Measurements from ENCODE around the gene CDK8. TPM values are rescaled to one million over a fixed set of nuclear protein-coding genes. Genes with fewer than 3 reads are reported as not detected.

CDK8 gene
- total RNA-seq, 1 experiment from 2014 or later: 17.2 TPM

DNA sequence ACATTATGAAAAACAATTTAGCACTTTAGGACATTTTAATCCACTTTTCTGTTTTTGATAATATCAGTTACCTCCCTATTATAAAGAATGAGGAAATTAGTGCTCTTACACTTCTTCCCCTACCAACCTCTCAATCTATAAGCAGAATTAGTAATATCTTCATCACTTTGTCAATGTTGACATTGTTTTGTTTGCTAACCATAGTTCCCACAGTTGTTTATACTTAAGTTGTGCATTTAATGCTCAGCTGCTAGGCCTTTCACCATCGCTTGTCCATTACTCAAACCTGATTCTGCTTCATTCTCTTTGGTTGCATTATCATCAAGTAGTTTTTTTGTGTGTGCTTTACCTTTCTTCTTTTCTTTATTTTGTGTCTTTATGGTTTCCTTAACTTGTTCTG lies 132.1 kb downstream of the CDK8 start:
- Histone ChIP-seq H3K4me3 (no peak overlapping the region), H3K27me3 (no peaks in the 10 kb centered on the region), H3K9me3 (no peaks in the 10 kb centered on the region), H3K36me3 (no peaks in the 10 kb centered on the region; the same call in 1 of the 2 replicates)
- DNase-seq: no peak

DNA sequence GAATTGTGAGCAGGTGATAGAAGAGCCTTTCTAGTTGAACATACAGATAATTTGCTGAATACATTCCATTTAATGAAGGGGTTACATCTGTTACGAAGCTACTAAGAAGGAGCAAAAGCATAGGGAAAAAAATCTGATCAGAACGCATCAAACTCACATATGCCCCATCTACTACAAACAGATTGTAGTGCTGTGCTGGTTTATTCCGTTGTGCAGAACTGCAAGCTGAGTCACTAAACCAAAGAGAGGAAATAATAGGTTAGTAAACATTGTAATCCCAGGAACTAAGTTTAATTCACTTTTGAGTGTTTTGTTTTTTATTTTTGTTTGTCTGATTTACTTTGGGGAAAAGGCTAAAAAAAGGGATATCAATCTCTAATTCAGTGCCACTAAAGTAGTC lies 136.3 kb downstream of the CDK8 start:
- DNase-seq: no peak

DNA sequence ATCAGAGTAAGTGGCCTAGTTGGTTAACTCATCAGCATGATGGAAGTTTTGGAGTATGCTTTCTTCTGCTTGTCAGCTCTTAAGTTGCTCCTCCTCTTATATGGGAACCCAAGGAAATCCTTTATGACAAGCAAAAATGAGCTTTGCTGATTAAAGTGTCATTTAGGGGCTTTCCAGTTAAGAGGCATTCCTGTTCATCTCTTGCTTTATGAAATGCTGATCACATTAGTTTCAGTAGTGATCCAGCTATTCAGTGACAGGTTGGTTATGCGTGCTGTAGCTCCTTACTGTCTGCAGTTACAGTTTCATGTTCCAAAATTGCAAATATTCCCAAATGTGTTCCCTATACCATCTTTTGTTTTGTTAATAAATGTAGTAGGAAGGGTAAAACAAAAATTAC lies 146.6 kb downstream of the CDK8 start:
- Histone ChIP-seq H3K36me3 (peaks cover 9% of the 10 kb centered on the region), H3K9me3 (no peaks in the 10 kb centered on the region), H3K27me3 (no peaks in the 10 kb centered on the region), H3K4me3 (no peak overlapping the region)
- DNase-seq: no peak

More for the DNA sequence above, 136.3 kb downstream of the CDK8 start:
- no peaks in the 10 kb centered on the region; the same call in 1 of the 2 replicates for H3K36me3 ChIP-seq
- H3K27me3 ChIP-seq: no peaks in the 10 kb centered on the region
- no peaks in the 10 kb centered on the region for H3K9me3 ChIP-seq
- H3K4me3 ChIP-seq: no peak overlapping the region

DNA sequence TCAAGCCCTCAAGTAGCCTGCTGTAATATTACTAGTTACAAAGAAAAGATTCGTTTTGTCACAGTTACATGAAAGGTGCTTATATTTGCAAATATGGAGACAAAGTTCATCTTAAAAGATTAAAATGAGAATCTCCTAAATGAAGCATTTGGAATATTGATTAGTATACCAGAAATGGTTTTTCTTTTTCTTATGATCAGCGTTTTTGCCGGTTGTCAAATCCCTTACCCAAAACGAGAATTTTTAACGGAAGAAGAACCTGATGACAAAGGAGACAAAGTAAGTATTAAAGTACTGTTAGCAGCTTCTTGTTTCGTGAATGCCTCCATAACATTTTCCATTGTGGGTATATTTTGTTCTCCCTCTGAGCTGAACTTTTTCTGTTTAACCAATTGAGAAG lies 147.1 kb downstream of the CDK8 start:
- peaks cover 9% of the 10 kb centered on the region for H3K36me3 ChIP-seq
- no peak overlapping the region for H3K4me3 ChIP-seq
- no peak for DNase-seq
- H3K9me3 ChIP-seq: no peaks in the 10 kb centered on the region
- no peaks in the 10 kb centered on the region for H3K27me3 ChIP-seq

DNA sequence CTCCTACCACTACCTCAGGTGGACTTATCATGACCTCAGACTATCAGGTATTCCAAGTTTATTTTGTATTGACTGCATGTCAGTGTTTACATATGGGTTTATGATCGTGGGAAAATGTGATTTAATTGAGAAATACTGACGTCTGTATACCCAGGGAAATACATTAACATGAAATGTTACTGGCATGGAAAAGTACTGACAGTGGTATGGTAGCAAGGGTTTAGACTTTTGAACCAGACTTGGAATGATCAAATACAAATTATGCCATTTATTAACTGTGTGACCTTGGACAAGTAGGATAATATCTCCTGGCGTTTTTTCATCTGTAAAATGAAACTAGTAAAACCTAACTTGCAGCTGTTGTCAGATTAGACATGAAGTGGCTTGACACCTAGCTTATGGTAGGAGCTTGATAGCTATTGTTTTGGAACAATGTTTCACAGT lies 147.7 kb downstream of the CDK8 start:
- DNase-seq: no peak
- Histone ChIP-seq H3K27me3 (no peaks in the 10 kb centered on the region), H3K4me3 (no peak overlapping the region), H3K36me3 (peaks cover 9% of the 10 kb centered on the region), H3K9me3 (no peaks in the 10 kb centered on the region)

DNA sequence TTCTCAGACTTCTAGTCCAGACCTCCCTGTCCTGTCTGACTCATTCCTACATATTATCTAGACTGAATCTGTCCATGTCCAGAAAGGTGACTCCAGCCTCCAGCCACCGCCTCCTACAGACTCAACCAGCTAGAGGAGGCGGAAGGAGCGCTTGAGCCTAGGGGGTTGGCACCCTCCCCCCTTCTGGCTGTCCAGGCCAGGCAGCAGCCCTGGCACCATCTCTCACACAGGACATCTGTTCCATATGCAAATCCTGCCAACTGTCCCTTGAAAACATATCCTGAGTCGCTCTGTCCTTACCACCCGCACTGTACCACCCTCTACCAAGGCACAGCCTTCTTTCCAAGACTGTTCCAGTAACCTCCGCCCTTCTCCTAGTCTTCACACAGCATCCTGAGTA lies 152.9 kb downstream of the CDK8 start:
- DNase-seq: no peak
- Histone ChIP-seq H3K9me3 (no peaks in the 10 kb centered on the region), H3K27me3 (no peaks in the 10 kb centered on the region), H3K4me3 (no peak overlapping the region), H3K36me3 (peaks cover 3% of the 10 kb centered on the region)

DNA sequence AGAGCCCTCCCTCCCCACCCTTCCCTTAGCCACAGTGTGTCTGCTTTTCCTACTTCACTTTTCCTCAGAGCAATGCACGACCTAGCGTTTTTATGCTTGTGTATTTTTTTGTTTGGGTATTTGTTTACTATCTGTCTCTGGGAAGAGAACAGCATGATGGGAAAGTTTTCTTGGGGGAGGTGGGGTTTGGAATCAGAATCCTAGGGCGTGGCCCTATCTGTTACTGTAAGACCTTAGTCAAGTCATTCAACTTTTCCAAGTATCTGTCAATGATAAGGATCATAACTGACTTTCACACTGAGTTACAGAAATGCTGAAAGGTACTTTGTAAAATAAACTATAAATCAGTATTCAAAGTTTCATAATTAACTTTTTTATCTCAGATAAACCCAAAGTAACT lies 157.3 kb downstream of the CDK8 start:
- Histone ChIP-seq H3K27me3 (no peaks in the 10 kb centered on the region), H3K9me3 (no peaks in the 10 kb centered on the region), H3K4me3 (no peak overlapping the region), H3K36me3 (no peaks in the 10 kb centered on the region)
- no peak for DNase-seq

DNA sequence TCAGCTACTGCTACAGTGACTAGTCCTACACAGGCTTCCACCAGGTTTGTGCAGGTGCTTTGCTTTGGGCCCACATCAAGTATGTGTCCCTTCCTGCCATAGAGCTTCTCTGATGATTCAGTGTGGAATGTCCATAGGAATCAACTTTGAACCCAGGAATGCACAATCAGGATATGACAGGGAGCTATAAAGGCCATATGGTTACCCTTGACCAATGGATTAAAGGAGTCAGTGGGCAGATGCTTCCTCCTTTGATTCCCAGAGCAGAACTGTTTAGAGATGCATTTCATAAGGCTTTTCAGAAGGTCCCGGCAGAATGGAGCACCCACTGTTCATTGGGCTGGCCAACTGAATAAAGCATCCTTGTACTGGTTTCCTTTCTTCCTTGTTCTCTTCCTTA lies 158.3 kb downstream of the CDK8 start:
- DNase-seq: no peak
- no peak overlapping the region for H3K4me3 ChIP-seq
- H3K9me3 ChIP-seq: no peaks in the 10 kb centered on the region
- no peaks in the 10 kb centered on the region for H3K36me3 ChIP-seq
- no peaks in the 10 kb centered on the region for H3K27me3 ChIP-seq

DNA sequence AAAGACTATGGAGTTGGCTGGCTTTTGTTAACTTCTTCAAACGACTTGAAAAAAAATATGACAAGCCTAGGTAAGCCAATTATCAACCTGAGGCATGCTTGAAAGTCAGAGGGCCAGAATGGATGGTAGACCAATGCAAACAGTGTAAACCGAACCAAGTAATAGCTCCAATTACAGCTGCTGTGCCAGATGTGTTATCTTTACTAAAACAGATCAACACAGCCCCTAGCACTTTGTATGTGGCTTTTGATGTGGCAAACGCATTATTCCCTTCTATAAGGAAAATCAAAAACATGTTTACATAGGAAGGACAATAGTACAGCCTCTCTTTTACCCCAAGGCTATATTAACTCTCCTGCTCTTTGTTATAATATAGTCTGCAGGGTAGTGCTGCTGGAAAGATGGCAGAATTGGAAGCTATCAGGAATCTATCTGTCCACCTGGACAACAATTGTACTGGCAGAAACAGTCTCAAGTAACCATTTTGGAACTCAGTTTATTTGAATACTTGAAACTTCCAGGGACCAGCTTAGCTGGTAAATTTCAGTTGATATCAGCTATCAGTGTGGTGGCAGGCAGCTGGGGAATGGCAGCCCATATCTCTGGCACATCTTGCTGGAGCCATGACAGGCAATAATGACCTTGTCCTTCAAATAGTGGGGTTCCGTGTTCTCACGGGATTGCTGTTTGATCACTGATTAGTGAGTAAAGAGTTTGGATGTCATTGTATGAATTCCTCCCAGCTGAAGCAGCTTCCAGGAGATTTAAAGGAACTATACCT lies 159.2 kb downstream of the CDK8 start:
- H3K36me3 ChIP-seq: no peaks in the 10 kb centered on the region
- no peak for DNase-seq
- H3K9me3 ChIP-seq: no peaks in the 10 kb centered on the region
- no peak overlapping the region for H3K4me3 ChIP-seq
- H3K27me3 ChIP-seq: no peaks in the 10 kb centered on the region

DNA sequence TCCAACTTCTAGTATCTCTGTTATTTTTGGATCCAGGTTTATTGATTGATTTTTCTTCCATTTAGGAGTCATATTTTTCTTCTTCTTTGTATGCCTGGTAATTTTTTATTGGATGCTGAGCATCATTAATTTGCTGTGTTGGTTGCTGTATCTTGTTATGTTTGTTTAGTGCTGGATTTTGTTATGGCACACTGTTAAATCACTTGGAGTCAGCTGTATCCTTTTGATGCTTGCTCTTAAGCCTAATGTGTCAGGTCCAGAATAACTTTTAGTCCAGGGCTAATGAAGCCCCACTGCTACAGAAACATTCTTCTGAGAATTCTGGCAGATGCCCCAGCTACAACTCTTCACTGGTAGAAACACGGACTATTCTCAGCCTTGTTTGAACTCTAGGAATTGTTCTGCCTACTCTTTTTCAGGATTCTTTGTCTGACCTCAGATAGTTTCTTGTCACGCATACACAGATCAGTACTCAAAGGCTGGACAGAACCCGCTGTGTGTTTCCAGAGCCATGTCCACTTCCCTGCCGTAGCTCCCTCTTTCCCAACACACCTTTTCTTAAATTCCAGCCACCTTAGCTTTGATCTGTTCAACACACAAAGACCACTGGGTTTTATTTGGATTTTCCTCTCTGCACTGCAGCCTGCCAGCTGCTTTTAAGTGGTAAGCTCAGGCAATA lies 166.5 kb downstream of the CDK8 start:
- H3K36me3 ChIP-seq: no peaks in the 10 kb centered on the region
- H3K4me3 ChIP-seq: no peak overlapping the region
- no peaks in the 10 kb centered on the region for H3K9me3 ChIP-seq
- no peaks in the 10 kb centered on the region for H3K27me3 ChIP-seq
- DNase-seq: no peak

DNA sequence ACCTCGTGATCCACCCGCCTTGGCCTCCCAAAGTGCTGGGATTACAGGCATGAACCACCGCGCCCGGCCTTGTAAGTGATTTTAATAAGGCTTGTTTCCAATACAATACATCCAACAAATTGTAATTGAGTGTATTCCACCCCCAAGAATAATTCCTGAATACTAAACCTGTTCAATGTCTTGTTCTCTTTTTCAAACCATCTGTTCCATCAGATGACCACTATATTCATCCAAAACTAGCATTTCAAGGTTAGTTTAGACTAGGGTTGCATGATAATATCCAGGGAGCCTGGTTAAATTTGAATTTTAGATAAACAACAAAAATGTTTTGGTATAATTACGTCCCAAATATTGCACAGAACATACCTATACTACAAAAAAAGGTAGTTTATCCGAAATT lies 168.1 kb downstream of the CDK8 start:
- Histone ChIP-seq H3K27me3 (no peaks in the 10 kb centered on the region), H3K9me3 (no peaks in the 10 kb centered on the region)

DNA sequence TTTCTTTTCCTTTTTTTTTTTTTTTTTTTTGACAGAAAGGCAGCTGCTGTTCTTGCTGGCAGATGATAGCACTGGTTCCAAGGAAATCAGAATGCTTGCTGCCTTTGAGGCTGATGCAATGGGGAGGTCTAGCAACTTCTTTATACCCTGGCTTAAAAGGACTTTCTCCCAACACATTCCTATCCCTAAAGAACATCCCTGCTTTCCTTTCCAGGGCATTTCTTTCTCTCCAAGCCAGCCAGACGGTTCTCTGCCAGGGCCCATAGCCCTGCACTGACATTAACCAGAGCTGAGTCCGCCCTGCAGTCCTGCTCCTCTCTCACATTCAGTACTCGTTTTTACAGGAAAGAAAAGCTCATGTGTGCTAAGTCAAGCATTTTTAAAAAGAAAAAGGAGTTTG lies 169.7 kb downstream of the CDK8 start:
- peak; percentile 3 for DNase-seq
- H3K4me3 ChIP-seq: no peak overlapping the region
- H3K9me3 ChIP-seq: no peaks in the 10 kb centered on the region
- no peaks in the 10 kb centered on the region for H3K27me3 ChIP-seq
- no peaks in the 10 kb centered on the region for H3K36me3 ChIP-seq

More for the DNA sequence above, 168.1 kb downstream of the CDK8 start:
- Histone ChIP-seq H3K36me3 (no peaks in the 10 kb centered on the region), H3K4me3 (no peak overlapping the region)
- DNase-seq: no peak

DNA sequence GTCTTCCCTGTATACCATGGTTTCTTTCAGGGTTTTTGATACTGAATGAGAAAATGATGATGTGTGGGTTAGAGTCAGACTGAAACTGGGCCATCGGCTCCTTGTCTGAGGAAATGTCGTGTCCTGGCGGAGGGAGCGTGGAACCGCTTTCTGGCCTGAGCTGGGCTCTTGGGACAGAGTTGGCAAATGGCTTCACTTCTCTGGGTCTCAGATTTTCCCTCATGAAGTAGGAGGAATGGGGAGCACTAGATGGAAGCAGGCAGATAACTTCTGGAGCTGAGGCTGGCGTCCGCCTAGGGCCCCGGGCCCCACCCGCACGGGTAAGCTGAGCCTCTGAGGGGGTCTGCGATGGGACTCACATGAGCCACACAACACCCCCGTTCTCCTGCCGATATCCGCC lies 170.3 kb downstream of the CDK8 start:
- H3K36me3 ChIP-seq: no peaks in the 10 kb centered on the region

DNA sequence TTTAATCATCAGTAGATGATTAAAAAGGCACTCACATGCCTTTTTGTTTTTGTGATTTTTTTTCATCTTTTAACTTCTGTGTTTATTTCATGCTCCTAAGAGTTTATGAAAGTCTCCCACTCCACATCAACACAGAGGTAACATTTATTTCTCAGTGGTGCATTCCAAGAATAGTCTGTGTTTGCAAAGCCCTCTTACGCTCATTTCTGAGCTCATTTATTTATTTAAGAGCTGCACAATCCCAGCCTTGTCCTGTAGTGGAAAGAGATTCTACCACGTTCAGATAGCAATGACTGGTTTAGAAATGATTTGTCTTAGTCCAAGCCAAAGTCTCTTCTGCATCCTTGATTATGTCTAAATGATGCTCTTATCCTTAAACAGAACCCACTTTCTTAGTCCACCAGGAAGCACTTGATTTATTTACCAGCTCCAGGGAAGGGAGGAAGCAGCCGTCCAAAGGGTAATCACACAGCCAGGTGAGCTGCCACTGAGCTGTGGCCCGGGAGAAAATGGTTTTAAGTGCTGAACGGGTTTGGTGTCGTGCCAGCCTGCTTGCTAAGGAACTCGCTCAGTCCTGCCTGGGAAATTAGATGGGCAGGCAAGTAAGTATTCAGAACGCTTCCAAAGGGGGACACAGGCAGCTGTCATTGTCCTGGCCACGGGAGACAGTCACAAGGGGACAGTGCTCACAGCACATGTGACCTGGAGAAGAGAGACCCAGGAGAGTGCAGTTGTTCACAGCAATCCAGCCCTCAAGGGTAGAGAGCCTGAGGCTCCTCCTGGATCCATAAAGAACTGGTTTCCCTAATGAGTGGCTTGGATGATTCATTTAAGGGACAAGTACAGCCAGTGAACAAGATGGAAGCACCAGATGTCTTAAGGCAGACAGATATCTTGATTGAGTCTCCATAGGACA lies 171.8 kb downstream of the CDK8 start:
- H3K4me3 ChIP-seq: no peak overlapping the region
- H3K9me3 ChIP-seq: no peaks in the 10 kb centered on the region
- H3K36me3 ChIP-seq: no peaks in the 10 kb centered on the region
- no peak for DNase-seq
- H3K27me3 ChIP-seq: no peaks in the 10 kb centered on the region

More for the DNA sequence above, 170.3 kb downstream of the CDK8 start:
- no peaks in the 10 kb centered on the region for H3K27me3 ChIP-seq
- no peak for DNase-seq
- no peaks in the 10 kb centered on the region for H3K9me3 ChIP-seq
- H3K4me3 ChIP-seq: no peak overlapping the region

DNA sequence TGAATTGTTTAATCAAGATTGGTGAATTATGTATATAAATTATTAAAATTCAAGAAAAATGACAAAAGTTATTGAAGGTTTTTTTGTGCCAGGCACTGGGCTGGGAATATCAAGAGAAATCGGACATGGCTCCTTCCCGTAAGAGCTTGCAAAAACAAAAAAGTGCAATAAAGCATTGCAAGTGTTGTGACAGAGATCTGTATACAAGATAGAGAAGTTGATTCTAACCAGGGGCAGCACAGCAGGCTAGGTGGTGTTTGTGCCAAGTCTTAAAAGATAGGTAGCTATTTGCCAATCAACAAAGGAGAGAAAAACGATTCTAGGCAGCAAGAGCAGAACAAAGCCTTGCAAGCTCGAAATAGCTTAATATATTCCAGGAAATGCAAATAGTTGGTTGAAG lies 179.8 kb downstream of the CDK8 start:
- Histone ChIP-seq H3K4me3 (no peak overlapping the region), H3K36me3 (no peaks in the 10 kb centered on the region), H3K27me3 (no peaks in the 10 kb centered on the region), H3K9me3 (peaks cover 15% of the 10 kb centered on the region)
- DNase-seq: no peak

DNA sequence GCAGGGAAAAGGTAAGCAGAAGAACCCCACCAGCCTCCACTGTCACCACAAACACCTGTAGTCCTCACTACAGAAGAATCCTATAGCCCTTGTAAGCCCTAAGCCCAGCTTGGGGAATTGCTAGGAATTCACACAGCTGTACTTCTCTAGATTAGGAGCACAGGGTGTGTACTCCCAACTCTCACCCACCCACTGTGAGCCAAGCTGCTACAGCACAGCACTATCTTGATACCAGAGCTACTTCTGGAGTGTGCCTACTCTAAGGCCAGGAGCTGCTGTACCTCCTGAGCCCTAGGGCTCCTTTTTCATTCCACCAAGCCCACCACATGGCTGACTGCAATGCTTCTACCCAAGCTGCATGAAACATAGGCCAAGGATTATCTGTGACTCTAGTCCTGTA lies 181.2 kb downstream of the CDK8 start:
- no peaks in the 10 kb centered on the region for H3K27me3 ChIP-seq
- no peaks in the 10 kb centered on the region for H3K36me3 ChIP-seq
- no peak for DNase-seq
- no peak overlapping the region for H3K4me3 ChIP-seq
- peaks cover 25% of the 10 kb centered on the region for H3K9me3 ChIP-seq

DNA sequence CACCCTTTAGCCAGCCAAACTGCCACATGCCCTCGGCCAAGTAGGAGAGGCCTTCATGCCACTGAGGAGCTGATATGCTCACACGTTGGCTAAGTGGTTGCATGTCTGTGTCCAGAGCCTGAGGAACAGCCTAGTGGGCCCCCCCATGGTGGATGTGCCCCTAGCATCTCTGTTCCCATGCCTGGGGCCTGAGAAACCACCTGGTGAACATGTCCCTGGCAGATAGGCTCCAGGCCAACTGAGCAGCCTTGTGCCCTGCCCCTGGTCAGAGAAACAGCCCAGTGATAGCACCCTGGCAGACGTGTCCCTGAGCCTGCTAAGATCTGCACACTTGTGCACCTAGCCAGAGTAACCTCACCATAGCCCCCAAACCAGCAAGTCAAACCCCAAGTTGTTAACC lies 181.7 kb downstream of the CDK8 start:
- Histone ChIP-seq H3K36me3 (no peaks in the 10 kb centered on the region), H3K4me3 (no peak overlapping the region), H3K27me3 (no peaks in the 10 kb centered on the region), H3K9me3 (peaks cover 25% of the 10 kb centered on the region)
- DNase-seq: no peak

Measured in MG63 (cell line).